IPS DF 4.7 (cell line): Measurements from ENCODE around the gene ZNF708.
"Not testable (repeated sequence)": the region's sequence is repeated elsewhere in the genome, so short reads cannot be mapped to it uniquely, and the experiment has no call there.

Experiments
- DNase-seq: peaks from one replicate; pipeline ENCODE4 v3.0.0-alpha.2; 2013; ENCODE audit warnings: low spot score; ENCODE audit errors: extremely low read depth

ZNF708 gene

DNA sequence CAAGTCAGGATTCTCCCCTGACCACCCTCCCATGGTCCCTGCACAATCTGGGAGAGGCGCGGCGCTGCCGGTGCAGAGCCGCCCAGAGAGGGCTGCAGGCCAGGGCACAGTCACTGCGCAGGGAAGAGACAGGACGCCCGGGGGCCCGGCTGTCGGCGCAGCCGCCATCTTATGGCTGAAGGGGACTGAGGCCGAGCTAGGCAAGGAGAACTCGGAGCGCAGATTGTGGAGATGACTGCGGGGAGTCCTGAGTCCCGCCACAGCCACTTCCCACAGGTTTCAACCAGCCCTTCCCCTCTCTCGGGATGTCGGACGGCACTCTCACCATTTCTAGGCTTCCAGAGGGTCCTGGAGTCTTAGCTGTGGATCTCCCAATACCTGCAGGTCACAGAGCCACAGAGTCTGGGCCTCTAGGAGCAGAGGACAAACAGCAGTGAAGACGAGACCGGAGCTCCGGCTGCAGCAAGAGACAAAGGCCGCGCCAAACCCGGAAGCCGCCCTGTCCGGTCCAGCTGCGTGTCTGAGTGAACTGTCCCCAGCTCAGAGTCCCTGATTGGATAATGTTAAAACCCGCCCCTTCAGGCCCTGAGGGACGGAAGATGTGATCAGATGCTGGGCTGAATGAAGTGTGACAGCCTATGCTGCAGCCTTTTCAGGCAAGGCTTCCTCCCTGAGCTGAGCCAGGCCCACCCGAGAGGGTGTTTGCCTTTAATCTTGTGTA, at the start of gene ZNF708:
ZNF708 (minus strand) TSS at position 526 of the 721 bp plus-strand sequence; CDS start at position 328, 198 bp downstream.
- DNase-seq, result peak; percentile 79

DNA sequence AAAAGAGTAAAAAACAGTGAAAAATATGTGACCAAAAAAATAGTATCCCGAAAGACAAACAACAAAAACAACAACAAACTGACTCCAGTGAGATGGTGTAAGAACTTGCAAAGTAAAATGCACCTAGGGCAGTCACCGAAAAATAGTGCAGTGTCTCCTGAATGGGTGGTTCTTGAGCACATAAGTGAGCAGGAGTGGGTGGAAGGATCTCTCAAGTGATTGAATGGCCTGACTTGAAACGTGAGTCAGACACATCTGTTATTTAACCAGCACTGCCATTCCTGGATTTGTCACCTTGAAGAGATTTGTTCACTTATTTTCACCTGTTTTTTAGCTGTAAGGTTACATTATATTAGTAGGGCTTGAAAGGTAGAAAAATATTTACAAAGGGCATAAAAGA, 33.1 kb upstream of the ZNF708 start:
- DNase-seq, result no peak

DNA sequence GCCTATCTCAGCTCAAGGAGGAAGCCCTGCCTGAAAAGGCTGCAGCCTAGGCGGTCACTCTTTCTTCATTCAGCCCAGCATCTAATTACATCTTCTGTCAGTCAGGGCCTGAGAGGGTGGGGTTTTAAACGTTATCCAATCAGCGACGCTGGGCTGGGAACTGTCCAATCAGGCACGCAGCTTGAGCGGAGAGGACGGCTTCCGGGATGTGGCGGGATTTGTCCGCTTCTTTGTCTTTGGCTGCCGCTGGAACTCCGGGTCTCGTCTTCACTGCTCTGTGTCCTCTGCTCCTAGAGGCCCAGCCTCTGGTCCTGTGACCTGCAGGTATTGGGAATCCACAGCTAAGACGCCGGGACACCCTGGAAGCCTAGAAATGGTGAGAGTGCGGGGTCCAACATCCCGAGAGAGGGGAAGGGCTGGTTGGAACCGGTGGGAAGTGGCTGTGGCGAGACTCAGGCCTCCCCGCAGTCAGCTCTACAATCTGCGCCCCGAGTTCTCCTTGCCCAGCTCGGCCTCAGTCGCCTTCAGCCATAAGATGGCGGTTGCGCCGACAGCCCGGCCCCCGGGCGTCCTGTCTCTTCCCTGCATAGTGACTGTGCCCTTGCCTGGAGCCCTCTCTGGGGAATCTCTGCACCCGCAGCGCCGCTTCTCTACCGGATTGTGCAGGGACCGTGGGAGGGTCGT, 29.7 kb upstream of the ZNF708 start, which contains the start of gene ZNF738:
ZNF738 (plus strand) TSS at position 233 of the 684 bp plus-strand sequence; CDS start at position 374, 141 bp downstream.
- peak; percentile 93 for DNase-seq

DNA sequence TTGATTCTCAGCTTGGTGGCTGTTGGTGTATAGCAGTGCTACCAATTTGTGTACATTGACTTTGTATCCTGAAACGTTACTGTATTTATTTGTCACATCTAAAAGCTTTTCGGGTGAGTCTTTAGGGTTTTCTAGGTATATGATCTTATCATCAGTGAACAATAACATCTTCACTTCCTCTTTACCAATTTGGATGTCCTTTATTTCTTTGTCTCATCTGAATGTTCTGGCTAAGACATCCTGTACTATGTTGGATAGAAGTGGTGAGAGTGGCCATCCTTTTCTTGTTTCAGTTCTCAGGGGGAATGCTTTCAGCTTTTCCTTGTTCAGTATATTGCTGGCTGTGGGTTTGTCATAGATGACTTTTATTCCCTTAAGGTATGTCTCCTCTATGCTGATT, 23.6 kb upstream of the ZNF708 start:
- no peak for DNase-seq

DNA sequence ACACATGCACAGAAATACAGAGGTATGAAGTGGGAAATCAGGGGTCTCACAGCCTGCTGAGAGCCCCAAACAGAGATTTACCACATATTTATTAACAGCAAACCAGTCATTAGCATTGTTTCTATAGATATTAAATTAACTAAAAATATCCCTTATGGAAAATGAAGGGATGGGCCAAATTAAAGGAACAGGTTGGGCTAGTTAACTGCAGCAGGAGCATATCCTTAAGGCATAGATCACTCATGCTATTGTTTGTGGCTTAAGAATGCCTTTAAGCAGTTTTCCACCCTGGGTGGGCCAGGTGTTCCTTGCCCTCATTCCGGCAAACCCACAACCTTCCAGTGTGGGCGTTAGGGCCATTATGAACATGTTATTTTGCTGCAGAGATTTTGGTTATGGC, 15.6 kb upstream of the ZNF708 start:
- not testable (repeated sequence) for DNase-seq

DNA sequence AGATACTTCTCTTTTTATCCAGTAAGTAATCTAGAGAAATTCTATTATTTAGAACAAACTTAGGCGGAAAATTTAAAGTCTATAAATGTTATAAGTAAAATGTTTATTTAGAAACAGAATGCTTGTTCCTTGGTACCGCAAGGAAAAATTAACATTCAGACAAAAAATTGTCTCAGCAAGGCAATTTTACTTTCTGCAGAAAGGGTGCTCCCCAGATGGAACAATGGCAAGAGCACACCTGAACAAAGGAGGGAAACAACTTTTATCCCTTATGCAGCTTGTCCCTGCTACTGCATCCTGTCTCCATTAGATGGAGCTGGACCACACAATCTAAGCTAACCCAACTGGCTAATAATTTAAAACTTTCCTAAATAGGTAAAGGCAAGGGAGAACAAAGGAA, 6.5 kb upstream of the ZNF708 start:
- no peak for DNase-seq

DNA sequence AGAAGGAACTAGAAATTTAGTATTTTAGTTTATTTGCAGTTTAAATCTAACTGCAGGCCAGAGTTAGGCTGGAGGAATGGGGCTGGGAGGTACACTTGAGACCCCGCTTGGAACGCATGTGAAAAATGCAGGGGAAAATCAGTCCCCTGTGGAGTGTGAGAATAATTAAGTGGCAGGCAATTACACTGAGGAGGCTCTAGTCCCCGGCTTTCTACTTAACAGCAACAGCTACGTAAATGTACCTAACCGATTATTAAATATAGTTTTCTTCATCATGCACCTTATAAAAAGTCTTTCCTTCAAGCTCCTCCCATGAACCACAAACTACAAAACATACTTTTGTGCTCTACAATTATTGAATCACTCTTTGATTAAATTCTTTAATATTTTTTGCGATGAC, 804 bp downstream of the ZNF708 start:
- no peak for DNase-seq

DNA sequence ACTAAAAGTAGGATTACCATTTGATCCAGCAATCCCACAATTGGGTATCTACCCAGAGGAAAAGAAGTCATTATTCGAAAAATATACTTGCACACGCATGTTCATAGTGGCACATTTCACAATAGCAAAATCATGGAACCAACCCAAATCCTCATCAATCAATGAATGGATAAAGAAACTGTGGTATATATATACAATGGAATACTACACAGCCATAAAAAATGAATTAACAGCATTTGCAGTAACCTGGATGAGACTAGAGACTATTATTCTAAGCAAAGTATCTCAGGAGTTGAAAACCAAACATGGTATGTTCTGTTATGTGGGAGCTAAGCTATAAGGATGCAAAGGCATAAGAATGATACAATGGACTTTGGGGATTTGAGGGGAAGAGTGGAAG, 3.0 kb downstream of the ZNF708 start:
- DNase-seq, result no peak

DNA sequence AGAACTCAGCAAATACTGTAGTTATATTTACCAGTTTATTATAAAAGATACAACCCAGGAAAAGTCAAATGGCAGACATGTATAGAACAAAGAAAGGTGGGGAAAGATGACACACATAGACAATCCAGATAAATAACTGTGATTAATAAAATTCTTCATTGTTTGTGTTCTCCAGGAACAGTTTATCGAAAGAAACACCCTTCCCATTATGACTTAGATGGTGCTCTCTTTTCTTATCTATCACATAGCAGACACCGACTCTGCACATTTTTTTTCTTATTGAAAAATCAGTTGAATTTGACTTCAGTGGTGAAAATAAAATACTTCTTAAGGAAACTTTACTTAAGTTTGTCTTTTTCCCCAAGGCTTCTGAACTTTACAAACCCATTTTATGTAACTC, 6.2 kb downstream of the ZNF708 start:
- DNase-seq, result no peak

DNA sequence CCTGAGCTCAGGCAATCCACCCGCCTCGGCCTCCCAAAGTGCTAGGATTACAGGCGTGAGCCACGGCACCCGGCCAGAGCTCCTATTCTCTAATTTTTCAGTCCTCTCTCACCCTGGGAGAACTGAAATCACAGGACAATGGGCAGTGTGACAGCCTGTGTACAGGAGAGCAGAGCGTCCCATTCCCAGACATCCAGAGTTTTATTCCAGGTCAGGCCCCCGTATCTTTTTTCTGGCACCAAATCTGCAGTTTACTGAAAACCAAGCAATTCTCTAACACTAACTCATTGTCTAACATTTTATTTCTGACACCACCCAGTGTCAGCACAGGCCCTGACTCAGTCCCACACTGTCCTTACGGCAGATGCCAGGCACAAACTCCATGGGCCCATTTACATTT, 6.7 kb downstream of the ZNF708 start:
- DNase-seq, result no peak

DNA sequence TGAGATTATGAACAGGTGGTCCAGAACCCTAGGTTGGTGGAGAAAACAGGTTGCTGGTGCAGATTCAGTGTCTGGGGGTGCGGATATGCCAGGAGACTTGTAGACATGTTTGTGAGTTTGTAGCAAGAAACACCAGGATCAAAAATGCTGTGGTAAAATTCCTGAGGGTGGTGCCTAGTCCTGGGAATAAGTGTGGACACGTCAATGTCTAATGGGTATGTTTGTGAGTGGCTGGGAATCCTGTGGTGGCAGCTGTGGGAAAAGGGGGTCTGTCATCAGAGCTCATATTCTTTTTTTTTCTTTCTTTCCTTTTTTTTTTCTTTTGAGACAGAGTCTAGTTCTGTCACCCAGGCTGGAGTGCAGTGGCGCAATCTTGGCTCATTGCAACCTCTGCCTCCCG, 7.2 kb downstream of the ZNF708 start:
- DNase-seq, result no peak

DNA sequence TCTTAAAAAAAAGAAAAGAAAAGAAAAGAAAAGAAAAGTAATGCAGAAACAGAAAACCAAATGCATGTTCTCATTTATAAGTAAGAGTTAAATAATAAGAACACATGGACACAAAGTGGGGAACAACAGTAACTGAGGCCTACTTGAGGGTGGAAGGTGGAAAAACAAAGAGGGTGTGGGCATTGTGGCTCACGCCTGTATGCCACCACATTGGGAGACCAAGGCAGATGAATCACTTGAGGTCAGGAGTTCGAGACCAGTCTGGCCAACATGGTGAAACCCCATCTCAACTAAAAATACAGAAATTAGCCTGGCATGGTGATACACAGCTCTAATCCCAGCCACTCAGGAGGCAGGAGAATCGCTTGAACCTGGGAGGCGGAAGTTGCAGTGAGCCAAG, 8.1 kb downstream of the ZNF708 start:
- DNase-seq, result no peak

DNA sequence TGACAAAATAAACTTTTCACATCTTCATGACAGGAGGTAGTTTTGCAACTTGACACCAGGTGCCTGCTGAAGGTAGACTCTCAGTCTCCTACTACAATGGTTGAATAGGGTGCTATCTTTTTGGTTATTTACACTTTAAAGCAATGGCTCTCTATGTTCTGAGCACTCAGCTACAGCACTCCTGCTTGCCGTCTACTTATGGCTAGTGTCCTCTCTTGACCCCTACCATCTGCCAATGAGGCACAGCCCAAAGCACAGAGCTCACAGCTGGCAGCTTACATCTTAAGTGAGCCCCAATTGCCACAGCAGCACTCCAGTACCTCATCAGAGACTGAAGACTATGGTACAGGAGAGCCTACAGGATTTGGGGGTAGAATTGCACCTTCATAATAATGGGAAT, 11.4 kb downstream of the ZNF708 start:
- DNase-seq, result no peak

DNA sequence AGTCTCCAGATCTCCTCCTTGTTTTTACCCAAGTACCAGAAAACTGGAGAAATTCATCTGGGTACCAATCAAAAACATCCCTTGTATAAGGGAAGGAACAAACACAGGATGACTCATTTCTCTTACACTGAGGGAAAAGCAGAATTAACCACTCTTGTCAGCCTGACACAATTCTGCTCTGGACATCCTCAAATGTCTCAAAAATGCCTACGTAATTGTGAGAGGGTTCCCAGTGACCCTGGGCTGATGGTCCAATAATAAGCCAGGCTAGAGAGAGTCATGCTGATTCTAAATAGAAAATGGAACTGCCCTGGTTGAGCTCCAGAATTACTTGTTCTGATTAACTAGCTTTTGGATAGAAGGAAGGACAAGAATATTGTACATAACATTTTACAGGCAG, 14.5 kb downstream of the ZNF708 start:
- DNase-seq, result no peak

DNA sequence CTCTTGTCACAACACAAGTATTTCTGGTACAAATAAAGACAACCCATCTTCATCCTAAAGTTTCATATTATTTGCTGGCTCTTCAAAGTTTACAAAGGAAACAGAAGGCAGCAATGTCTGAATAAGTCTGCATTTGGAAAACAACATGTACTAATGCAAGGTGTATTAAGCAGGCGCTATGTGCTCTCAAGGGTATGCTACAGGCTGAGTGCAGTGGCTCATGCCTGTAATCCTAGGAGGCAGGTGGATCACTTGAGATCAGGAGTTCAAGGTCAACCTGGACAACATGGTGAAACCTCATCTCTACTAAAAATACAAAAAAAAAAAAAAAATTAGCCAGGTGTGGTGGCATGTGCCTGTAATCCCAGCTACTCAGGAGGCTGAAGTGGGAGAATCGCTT, 16.4 kb downstream of the ZNF708 start:
- DNase-seq, result not testable (repeated sequence)

DNA sequence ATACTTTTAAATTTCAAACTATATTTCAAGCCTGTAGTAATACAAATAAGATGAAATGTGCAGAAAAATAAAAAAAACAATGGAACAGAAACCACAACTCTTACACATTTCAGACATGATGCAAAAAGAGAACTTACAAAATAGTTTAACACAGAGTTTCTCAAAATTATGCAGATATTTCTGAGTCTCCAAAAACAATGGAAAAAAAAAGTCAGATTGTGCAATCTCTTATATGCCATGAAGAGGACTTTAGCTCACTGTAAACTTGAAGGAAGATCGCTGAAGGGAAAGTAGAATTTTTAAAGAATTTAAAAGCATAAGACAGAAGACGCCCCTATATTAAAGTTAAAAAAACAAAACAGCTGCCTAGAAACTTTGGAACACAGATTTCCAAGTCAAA, 20.4 kb downstream of the ZNF708 start:
- no peak for DNase-seq

DNA sequence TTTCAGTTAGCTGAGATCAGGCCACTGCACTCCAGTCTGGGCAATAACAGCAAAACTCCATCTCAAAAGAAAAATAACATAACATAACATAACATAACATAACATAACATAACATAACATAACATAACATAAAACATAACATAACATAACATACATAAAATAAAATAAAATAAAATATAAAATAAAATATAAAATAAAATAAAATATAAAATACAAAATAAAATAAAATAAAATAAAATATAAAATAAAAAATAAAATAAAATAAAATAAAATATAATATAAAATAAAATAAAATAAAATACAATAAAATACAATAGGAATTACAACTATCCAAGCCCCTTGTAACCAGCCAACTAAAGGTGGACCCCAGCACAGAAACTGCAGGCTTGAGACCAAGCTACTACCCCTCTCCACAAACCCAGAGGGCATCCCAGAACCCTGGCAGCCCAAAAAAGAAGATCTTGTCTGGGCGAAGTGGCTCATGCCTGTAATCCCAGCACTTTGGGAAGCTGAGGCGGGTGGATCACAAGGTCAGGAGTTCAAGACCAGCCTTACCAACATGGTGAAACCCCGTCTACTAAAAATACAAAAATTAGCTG, 22.2 kb downstream of the ZNF708 start:
- DNase-seq, result not testable (repeated sequence)

DNA sequence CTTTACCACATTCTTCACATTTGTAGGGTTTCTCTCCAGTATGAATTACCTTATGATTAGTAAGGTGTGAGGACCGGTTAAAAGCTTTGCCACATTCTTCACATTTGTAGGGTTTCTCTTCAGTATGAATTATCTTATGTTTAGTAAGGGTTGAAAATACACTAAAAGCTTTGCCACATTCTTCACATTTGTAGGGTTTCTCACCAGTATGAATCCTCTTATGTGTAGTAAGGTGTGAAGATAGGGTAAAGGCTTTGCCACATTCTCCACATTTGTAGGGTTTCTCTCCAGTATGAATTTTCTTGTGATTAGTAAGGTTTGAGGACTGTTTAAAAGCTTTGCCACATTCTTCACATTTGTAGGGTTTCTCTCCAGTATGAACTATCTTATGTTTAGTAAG, 35.4 kb downstream of the ZNF708 start:
- not testable (repeated sequence) for DNase-seq

DNA sequence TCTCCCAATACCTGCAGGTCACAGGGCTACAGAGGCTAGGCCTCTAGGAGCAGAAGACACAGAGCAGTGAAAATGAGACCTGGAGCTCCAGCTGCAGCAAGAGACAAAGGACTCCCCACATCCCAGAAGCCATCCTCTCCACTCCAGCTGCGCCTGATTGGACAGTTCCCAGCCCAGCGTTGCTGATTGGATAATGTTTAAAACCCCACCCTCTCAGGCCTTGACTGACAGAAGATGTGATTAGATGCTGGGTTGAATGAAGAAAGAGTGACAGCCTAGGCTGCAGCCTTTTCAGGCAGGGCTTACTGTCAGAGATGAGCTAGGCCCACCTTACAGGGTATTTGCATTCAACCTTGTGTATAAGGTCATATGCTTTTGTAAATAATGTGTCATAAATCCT, 59.4 kb downstream of the ZNF708 start:
- no peak for DNase-seq

DNA sequence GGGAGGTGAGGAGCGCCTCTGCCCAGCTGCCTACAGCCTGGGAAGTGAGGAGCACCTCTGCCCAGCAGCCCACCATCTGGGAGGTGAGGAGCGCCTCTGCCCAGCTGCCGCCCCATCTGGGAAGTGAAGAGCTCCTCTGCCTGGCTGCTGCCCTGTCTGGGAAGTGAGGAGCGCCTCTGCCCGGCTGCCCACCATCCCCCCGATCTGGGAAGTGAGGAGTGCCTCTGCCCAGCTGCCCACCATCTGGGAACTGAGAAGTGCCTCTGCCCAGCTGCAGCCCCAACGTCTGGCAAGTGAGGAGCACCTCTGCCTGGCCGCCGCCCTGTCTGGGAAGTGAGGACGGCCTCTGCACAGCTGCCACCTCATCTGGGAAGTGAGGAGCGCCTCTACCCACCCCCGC, 64.3 kb downstream of the ZNF708 start:
- no peak for DNase-seq

DNA sequence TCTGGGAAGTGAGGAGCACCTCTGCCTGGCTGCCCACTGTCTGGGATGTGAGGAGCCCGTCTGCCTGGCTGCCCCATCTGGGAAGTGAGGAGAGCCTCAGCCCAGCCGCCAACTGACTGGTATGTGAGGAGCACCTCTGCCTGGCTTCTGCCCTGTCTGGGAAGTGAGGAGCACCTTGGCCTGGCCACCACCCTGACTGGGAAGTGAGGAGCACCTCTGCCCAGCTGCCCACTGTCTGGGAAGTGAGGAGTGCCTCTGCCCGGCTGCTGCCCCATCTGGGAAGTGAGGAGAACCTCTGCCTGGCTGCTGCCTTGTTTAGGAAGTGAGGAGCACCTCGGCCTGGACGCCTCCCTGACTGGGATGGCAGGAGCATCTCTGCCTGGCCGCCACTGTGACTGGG, 64.8 kb downstream of the ZNF708 start:
- no peak for DNase-seq

DNA sequence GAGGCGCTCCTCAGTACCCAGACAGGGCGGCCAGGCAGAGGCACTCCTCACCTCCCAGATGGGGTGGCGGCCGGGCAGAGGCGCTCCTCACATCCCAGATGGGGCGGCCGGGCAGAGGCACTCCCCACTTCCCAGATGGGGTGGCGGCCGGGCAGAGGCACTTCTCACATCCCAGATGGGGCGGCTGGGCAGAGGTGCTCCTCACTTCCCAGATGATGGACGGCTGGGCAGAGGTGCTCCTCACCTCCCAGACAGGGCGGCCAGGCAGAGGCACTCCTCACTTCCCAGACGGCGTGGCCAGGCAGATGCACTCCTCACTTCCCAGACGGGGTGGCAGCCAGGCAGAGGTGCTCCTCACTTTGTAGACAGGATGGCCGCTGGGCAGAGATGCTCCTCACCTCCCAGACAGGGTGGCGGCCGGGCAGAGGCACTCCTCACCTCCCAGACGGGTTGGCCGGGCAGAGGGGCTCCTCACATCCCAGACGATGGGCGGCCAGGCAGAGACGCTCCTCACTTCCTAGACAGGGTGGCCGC, 68.3 kb downstream of the ZNF708 start:
- not testable (repeated sequence) for DNase-seq
